Measurements from ENCODE around the gene FGF22.

FGF22 gene

GRCh38 chr19:640161-640558 lies 481 bp downstream of the FGF22 start:
- no peaks in the 10 kb centered on the region for H3K9me2 ChIP-seq (replicated peaks; ENCODE audit: insufficient read depth, low read length)
- H3K9ac ChIP-seq (ENCODE audit: low read length) = peak overlapping the region; percentile 6; the same call in 1 of the 2 replicates
- DNase-seq = no peak
- H3K4me2 ChIP-seq (ENCODE audit: low read depth, low read length) = peak overlapping the region; percentile 89
- TF ChIP-seq CTCF (IDR thresholded peaks at IDR 0.05; ENCODE audit: low read length) (no peak), EZH2phosphoT487 (IDR thresholded peaks at IDR 0.05; ENCODE audit: low read length) (no peak), EZH2 (optimal IDR thresholded peaks at IDR 0.05; ENCODE audit: low read depth, low read length) (no peak)
- no peaks in the 10 kb centered on the region for H3F3A ChIP-seq (ENCODE audit: insufficient read depth, low read length)
- 0 out of 2 replicates have a peak overlapping the region, but pooled peaks have one; percentile 40 for H2AFZ ChIP-seq (ENCODE audit: low read length)
- H3K4me3 ChIP-seq (ENCODE audit: low read length) = peak overlapping the region; percentile 58
- no peaks in the 10 kb centered on the region for H3K9me3 ChIP-seq (replicated peaks; ENCODE audit: insufficient read depth, low read length)
- no peaks in the 10 kb centered on the region for H3K79me2 ChIP-seq (ENCODE audit: low read length)
- no peaks in the 10 kb centered on the region for H3K36me3 ChIP-seq (replicated peaks; ENCODE audit: insufficient read depth, low read length)
- H3K27me3 ChIP-seq (replicated peaks; ENCODE audit: insufficient read depth, low read length) = peaks cover 6% of the 10 kb centered on the region; the same call in 1 of the 2 replicates
- H4K20me1 ChIP-seq (ENCODE audit: insufficient read depth, low read length) = no peaks in the 10 kb centered on the region
- peaks cover 5% of the 10 kb centered on the region; the same call in 1 of the 2 replicates for H3K4me1 ChIP-seq (ENCODE audit: low read length)
- no peak overlapping the region for H3K27ac ChIP-seq (ENCODE audit: low read length)

GRCh38 chr19:640606-641189 lies 1.0 kb downstream of the FGF22 start:
- H3K36me3 ChIP-seq (replicated peaks; ENCODE audit: insufficient read depth, low read length) = no peaks in the 10 kb centered on the region
- no peaks in the 10 kb centered on the region for H4K20me1 ChIP-seq (ENCODE audit: insufficient read depth, low read length)
- H3K79me2 ChIP-seq (ENCODE audit: low read length) = no peaks in the 10 kb centered on the region
- peak overlapping the region; percentile 89; the same call in 1 of the 2 replicates for H3K4me2 ChIP-seq (ENCODE audit: low read depth, low read length)
- no peak overlapping the region for H3K9ac ChIP-seq (ENCODE audit: low read length)
- TF ChIP-seq CTCF (IDR thresholded peaks at IDR 0.05; ENCODE audit: low read length) (no peak), EZH2phosphoT487 (IDR thresholded peaks at IDR 0.05; ENCODE audit: low read length) (no peak), EZH2 (optimal IDR thresholded peaks at IDR 0.05; ENCODE audit: low read depth, low read length) (no peak)
- no peaks in the 10 kb centered on the region for H3K9me3 ChIP-seq (replicated peaks; ENCODE audit: insufficient read depth, low read length)
- H3K4me3 ChIP-seq (ENCODE audit: low read length) = no peak overlapping the region
- DNase-seq = no peak
- no peak overlapping the region for H2AFZ ChIP-seq (ENCODE audit: low read length)
- H3K9me2 ChIP-seq (replicated peaks; ENCODE audit: insufficient read depth, low read length) = no peaks in the 10 kb centered on the region
- no peak overlapping the region for H3K27ac ChIP-seq (ENCODE audit: low read length)
- H3F3A ChIP-seq (ENCODE audit: insufficient read depth, low read length) = no peaks in the 10 kb centered on the region
- peaks cover 6% of the 10 kb centered on the region; the same call in 1 of the 2 replicates for H3K27me3 ChIP-seq (replicated peaks; ENCODE audit: insufficient read depth, low read length)
- H3K4me1 ChIP-seq (ENCODE audit: low read length) = peaks cover 5% of the 10 kb centered on the region; the same call in 1 of the 2 replicates

GRCh38 chr19:641702-642101 lies 2.0 kb downstream of the FGF22 start:
- Histone ChIP-seq H3K9ac (ENCODE audit: low read length) (no peak overlapping the region), H4K20me1 (ENCODE audit: insufficient read depth, low read length) (no peaks in the 10 kb centered on the region), H3K27ac (ENCODE audit: low read length) (no peak overlapping the region), H3K4me1 (ENCODE audit: low read length) (peaks cover 5% of the 10 kb centered on the region; the same call in 1 of the 2 replicates), H3K27me3 (replicated peaks; ENCODE audit: insufficient read depth, low read length) (peaks cover 6% of the 10 kb centered on the region; the same call in 1 of the 2 replicates), H3K79me2 (ENCODE audit: low read length) (0 out of 2 replicates have a peak, but pooled peaks cover 1% of the 10 kb centered on the region), H3K9me2 (replicated peaks; ENCODE audit: insufficient read depth, low read length) (no peaks in the 10 kb centered on the region), H3K4me2 (ENCODE audit: low read depth, low read length) (no peak overlapping the region), H3F3A (ENCODE audit: insufficient read depth, low read length) (no peaks in the 10 kb centered on the region), H3K36me3 (replicated peaks; ENCODE audit: insufficient read depth, low read length) (no peaks in the 10 kb centered on the region), H3K9me3 (replicated peaks; ENCODE audit: insufficient read depth, low read length) (no peaks in the 10 kb centered on the region), H2AFZ (ENCODE audit: low read length) (no peak overlapping the region), H3K4me3 (ENCODE audit: low read length) (no peak overlapping the region)
- TF ChIP-seq CTCF (IDR thresholded peaks at IDR 0.05; ENCODE audit: low read length) = no peak
- no peak for TF ChIP-seq EZH2 (optimal IDR thresholded peaks at IDR 0.05; ENCODE audit: low read depth, low read length)
- TF ChIP-seq EZH2phosphoT487 (IDR thresholded peaks at IDR 0.05; ENCODE audit: low read length) = no peak
- no peak for DNase-seq

All from MM.1S (cell line).